Immature natural killer cell (primary cell): ENCODE data around the gene PPP2R3C. TPM values are rescaled to one million over a fixed set of nuclear protein-coding genes. Genes with fewer than 3 reads are reported as not detected.
"Not testable (repeated sequence)": the region's sequence is repeated elsewhere in the genome, so short reads cannot be mapped to it uniquely, and the experiment has no call there.

ENCODE experiments used
- DNase-seq, 3 donors: peaks; one replicate each; pipeline ENCODE4 v3.0.0; 2022; ENCODE audit warnings: mixed read lengths in 1 of 3
- H3K27ac Mint-ChIP-seq, 6 donors: one replicate each; pipeline ENCODE4 v1.8.0; 2020; ENCODE audit warnings: mixed read lengths in 6 of 6, mild to moderate bottlenecking in 5 of 6, inconsistent platforms in 4 of 6, moderate library complexity in 3 of 6
- H3K27me3 Mint-ChIP-seq, 3 donors: one replicate each; pipeline ENCODE4 v1.8.0; 2020 to 2021; ENCODE audit warnings: low read depth in 3 of 3, mild to moderate bottlenecking in 3 of 3, mixed read lengths in 3 of 3, moderate library complexity in 3 of 3, inconsistent platforms in 1 of 3
- H3K36me3 Mint-ChIP-seq, 3 donors: one replicate each; pipeline ENCODE4 v1.8.0; 2020; ENCODE audit warnings: mixed read lengths in 3 of 3, inconsistent platforms in 2 of 3, mild to moderate bottlenecking in 2 of 3
- H3K4me1 Mint-ChIP-seq, 2 donors: one replicate each; pipeline ENCODE4 v1.8.0; 2020; ENCODE audit warnings: inconsistent platforms in 2 of 2, mild to moderate bottlenecking in 2 of 2, mixed read lengths in 2 of 2, moderate library complexity in 1 of 2
- H3K4me3 Mint-ChIP-seq, 5 donors: one replicate each; pipeline ENCODE4 v1.8.0; 2020; ENCODE audit warnings: mild to moderate bottlenecking in 5 of 5, mixed read lengths in 5 of 5, inconsistent platforms in 3 of 5, moderate library complexity in 3 of 5
- H3K9me3 Mint-ChIP-seq, 6 donors: one replicate each; pipeline ENCODE4 v1.8.0; 2020; ENCODE audit warnings: mild to moderate bottlenecking in 6 of 6, mixed read lengths in 6 of 6, inconsistent platforms in 4 of 6, moderate library complexity in 3 of 6
- polyA plus RNA-seq, 3 donors: library from polyadenylated mRNA; unstranded; fragments of 300-500 nt; fragmentation: Illumina TruSeq; gene quantifications; one replicate each; pipeline ENCODE4 v1.2.3, GENCODE V29; 2021

PPP2R3C gene
- polyA plus RNA-seq, 3 donors from 2014 or later: 73.4 to 76.5 (median 75.3) TPM

GRCh38 chr14:35042632-35043031 is 79.2 kb downstream of the PPP2R3C start:
- no peak for DNase-seq
- Mint-ChIP-seq H3K36me3 (no peaks in the 10 kb centered on the region), H3K27me3 (peaks cover 6 to 20% (median 19%) of the 10 kb centered on the region in 3 donors), H3K4me3 (no peak overlapping the region), H3K9me3 (no peaks in the 10 kb centered on the region), H3K4me1 (peaks cover 15 to 20% of the 10 kb centered on the region in 2 donors), H3K27ac (peak overlapping the region in 5 of 6 donors; percentile 43 to 82 (median 63))

- peaks cover 7 to 17% (median 13%) of the 10 kb centered on the region in 3 donors for H3K36me3 Mint-ChIP-seq
- H3K4me1 Mint-ChIP-seq, H3K27me3 Mint-ChIP-seq, DNase-seq, H3K4me3 Mint-ChIP-seq, H3K9me3 Mint-ChIP-seq, H3K27ac Mint-ChIP-seq: not testable (repeated sequence)
These were observed 83.5 kb downstream of the PPP2R3C start for GRCh38 chr14:35038312-35038711.

Other genes with a start within 250 kb of the PPP2R3C start
- gene BAZ1A, start 246.6 kb downstream of the PPP2R3C start, polyA plus RNA-seq: 10 to 100 TPM in 1 of 3 donors, 1 to 10 TPM in 2; 4.0 to 17.6 (median 8.3) TPM
- gene SRP54, start 139.0 kb downstream of the PPP2R3C start, polyA plus RNA-seq: 10 to 100 TPM; 25.4 to 50.6 (median 29.5) TPM
- gene FAM177A1, start 75.7 kb downstream of the PPP2R3C start, polyA plus RNA-seq: 10 to 100 TPM; 42.5 to 75.3 (median 47.7) TPM
- 10 to 100 TPM; 32.7 to 59.5 (median 36.7) TPM for gene PRORP, start 562 bp upstream of the PPP2R3C start, polyA plus RNA-seq
- 100 to 1,000 TPM; 402 to 658 (median 537) TPM for gene PSMA6, start 170.4 kb upstream of the PPP2R3C start, polyA plus RNA-seq